KMS-11 (cell line): ENCODE data around the gene FOXP3.

Source experiments
- H2AFZ ChIP-seq: fragments of 200-600 bp; sonication (generic); 2 replicates; pipeline ENCODE4 v1.6.1; 2016; ENCODE audit warnings: antibody characterized with exemption, mixed run types, low read depth
- H3K27ac ChIP-seq: fragments of 200-600 bp; sonication (generic); 2 replicates; pipeline ENCODE4 v1.6.1; 2016; ENCODE audit warnings: mild to moderate bottlenecking, mixed run types
- H3K27me3 ChIP-seq: fragments of 200-600 bp; sonication (generic); 2 replicates; pipeline ENCODE4 v1.6.1; 2017; ENCODE audit warnings: mild to moderate bottlenecking, low read depth, mixed run types, moderate library complexity; ENCODE audit not compliant: insufficient read depth
- H3K36me3 ChIP-seq: fragments of 200-600 bp; sonication (generic); 2 replicates; pipeline ENCODE4 v1.6.1; 2017; ENCODE audit warnings: mild to moderate bottlenecking, mixed run types; ENCODE audit not compliant: insufficient read depth
- H3K4me1 ChIP-seq: fragments of 200-600 bp; sonication (generic); 2 replicates; pipeline ENCODE4 v1.6.1; 2016; ENCODE audit warnings: mild to moderate bottlenecking, low read depth, mixed run types; ENCODE audit not compliant: poor library complexity, severe bottlenecking
- H3K4me2 ChIP-seq: fragments of 200-600 bp; sonication (generic); 2 replicates; pipeline ENCODE4 v1.7.0; 2016; ENCODE audit warnings: mild to moderate bottlenecking, mixed run types
- H3K4me3 ChIP-seq: fragments of 200-600 bp; sonication (generic); IDR thresholded peaks from 2 replicates; pipeline ENCODE4 v1.6.1; 2017; ENCODE audit warnings: low read depth, low read length, mixed read lengths; ENCODE audit not compliant: insufficient read depth
- H3K79me2 ChIP-seq: fragments of 200-600 bp; sonication (generic); 2 replicates; pipeline ENCODE4 v1.6.1; 2016; ENCODE audit warnings: low read depth, mixed run types; ENCODE audit not compliant: insufficient read depth
- H3K9ac ChIP-seq: fragments of 200-600 bp; sonication (generic); 2 replicates; pipeline ENCODE4 v1.6.1; 2016; ENCODE audit warnings: mild to moderate bottlenecking, mixed run types
- H4K20me1 ChIP-seq: fragments of 200-600 bp; sonication (generic); 2 replicates; pipeline ENCODE4 v1.6.1; 2016; ENCODE audit warnings: mild to moderate bottlenecking, mixed run types; ENCODE audit not compliant: insufficient read depth
- TF ChIP-seq, protein P1 (sequence below): fragments of 200-600 bp; sonication (generic); conservative IDR thresholded peaks from 2 replicates; pipeline ENCODE4 v1.6.1; 2017; ENCODE audit warnings: low read depth, mild to moderate bottlenecking, antibody characterized with exemption, low read length, moderate library complexity, mixed read lengths

The FOXP3 gene

DNA sequence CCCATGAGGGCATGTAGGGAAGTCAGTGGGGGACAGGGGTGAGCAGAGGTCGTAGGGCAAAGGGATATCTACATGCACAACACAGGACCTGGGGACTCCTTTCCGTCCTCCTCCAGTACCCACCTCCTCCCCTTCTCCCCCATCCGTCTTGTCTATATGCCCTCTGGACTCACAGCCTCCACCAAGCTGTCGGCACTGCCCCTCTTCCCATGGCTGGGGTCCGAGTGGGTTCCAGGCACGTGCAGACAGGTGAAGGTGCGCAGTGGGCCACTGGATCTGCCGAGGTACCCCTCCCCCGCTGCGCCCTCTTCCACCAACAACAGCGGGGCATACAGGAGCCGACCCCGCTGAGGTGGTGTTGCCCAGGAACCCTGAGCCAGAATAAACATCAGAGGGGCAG lies 59.1 kb downstream of the FOXP3 start:
- TF ChIP-seq, protein P1, sequence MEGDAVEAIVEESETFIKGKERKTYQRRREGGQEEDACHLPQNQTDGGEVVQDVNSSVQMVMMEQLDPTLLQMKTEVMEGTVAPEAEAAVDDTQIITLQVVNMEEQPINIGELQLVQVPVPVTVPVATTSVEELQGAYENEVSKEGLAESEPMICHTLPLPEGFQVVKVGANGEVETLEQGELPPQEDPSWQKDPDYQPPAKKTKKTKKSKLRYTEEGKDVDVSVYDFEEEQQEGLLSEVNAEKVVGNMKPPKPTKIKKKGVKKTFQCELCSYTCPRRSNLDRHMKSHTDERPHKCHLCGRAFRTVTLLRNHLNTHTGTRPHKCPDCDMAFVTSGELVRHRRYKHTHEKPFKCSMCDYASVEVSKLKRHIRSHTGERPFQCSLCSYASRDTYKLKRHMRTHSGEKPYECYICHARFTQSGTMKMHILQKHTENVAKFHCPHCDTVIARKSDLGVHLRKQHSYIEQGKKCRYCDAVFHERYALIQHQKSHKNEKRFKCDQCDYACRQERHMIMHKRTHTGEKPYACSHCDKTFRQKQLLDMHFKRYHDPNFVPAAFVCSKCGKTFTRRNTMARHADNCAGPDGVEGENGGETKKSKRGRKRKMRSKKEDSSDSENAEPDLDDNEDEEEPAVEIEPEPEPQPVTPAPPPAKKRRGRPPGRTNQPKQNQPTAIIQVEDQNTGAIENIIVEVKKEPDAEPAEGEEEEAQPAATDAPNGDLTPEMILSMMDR = no peak
- no peak overlapping the region for H3K9ac ChIP-seq
- H3K4me3 ChIP-seq = no peak overlapping the region
- no peaks in the 10 kb centered on the region for H3K79me2 ChIP-seq
- no peaks in the 10 kb centered on the region for H3K36me3 ChIP-seq
- H3K4me1 ChIP-seq = no peaks in the 10 kb centered on the region
- H3K27me3 ChIP-seq = no peaks in the 10 kb centered on the region
- H3K4me2 ChIP-seq = no peak overlapping the region
- no peak overlapping the region for H3K27ac ChIP-seq
- H4K20me1 ChIP-seq = no peaks in the 10 kb centered on the region
- no peak overlapping the region for H2AFZ ChIP-seq

DNA sequence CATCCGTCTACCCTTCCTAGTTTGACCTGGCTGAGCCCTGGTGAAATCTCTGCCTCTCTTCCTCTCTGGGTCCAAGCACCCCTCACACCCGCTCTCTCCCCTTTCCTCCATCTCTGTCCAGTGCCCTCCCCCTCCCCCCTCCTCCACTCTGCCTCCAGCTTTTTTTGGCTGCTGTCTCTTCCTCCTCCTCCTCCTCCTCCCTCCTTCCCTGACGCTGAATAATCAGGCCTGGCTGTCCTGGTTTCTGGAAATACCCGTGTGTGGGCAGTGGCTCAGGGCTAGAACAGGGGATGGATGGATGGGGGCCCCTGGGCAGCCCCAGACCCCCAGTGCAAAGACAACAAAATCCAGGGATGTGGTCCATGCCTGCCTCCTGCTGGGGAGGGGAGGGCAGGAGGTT lies 59.8 kb downstream of the FOXP3 start:
- no peaks in the 10 kb centered on the region for H3K36me3 ChIP-seq
- no peaks in the 10 kb centered on the region for H4K20me1 ChIP-seq
- no peak overlapping the region for H2AFZ ChIP-seq
- no peak overlapping the region for H3K9ac ChIP-seq
- TF ChIP-seq, protein P1 = no peak
- H3K4me1 ChIP-seq = no peaks in the 10 kb centered on the region
- H3K79me2 ChIP-seq = no peaks in the 10 kb centered on the region
- H3K4me3 ChIP-seq = no peak overlapping the region
- no peak overlapping the region for H3K27ac ChIP-seq
- H3K4me2 ChIP-seq = no peak overlapping the region
- H3K27me3 ChIP-seq = no peaks in the 10 kb centered on the region

DNA sequence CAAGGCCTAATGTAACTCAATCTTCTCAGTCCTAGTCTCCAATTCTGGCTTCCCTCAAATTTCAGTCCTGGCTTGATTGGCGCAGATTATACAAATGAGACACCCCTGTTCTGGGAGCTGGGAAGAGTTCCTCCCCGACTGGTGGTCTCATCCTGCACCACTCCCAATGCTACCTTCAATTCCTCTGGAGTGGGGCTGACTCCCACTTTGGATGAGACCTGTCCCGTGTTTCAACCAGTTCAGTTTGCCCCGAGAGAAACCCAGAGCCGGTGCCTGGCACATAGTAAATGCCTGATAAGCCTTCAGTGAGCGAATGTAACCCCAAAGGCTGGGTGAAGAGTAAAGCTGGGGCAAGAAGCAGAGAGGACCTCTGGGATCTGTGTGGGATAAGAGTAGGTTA lies 60.5 kb downstream of the FOXP3 start:
- Histone ChIP-seq H3K4me3 (no peak overlapping the region), H3K4me1 (no peaks in the 10 kb centered on the region), H3K79me2 (no peaks in the 10 kb centered on the region), H4K20me1 (no peaks in the 10 kb centered on the region), H3K4me2 (no peak overlapping the region), H3K9ac (no peak overlapping the region), H3K27ac (no peak overlapping the region), H2AFZ (no peak overlapping the region), H3K27me3 (no peaks in the 10 kb centered on the region), H3K36me3 (no peaks in the 10 kb centered on the region)
- TF ChIP-seq, protein P1 = no peak

DNA sequence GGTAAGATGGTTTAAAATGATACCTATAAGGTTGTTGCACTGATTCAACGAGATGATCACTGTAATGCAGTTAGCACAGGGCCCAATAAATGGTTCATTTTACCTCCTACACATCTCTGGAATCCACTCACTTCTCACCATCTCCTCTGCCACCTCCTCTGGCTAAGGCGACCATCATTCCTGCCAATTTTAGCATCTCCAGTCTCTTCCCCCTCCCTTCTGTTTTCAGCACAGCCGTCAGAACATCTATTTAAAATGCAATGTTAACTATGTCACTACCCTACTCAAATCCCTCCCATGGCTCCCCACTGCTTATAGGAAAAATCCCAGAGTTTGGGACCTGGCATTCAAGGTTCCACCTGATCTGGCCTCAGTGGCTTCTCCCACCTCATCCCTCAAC lies 61.0 kb downstream of the FOXP3 start:
- H3K79me2 ChIP-seq = no peaks in the 10 kb centered on the region
- no peak overlapping the region for H3K27ac ChIP-seq
- no peaks in the 10 kb centered on the region for H3K36me3 ChIP-seq
- no peak overlapping the region for H2AFZ ChIP-seq
- H4K20me1 ChIP-seq = no peaks in the 10 kb centered on the region
- H3K4me1 ChIP-seq = no peaks in the 10 kb centered on the region
- H3K4me2 ChIP-seq = no peak overlapping the region
- no peak overlapping the region for H3K4me3 ChIP-seq
- TF ChIP-seq, protein P1 = no peak
- H3K27me3 ChIP-seq = no peaks in the 10 kb centered on the region
- no peak overlapping the region for H3K9ac ChIP-seq
